Activated CD4-positive, alpha-beta T cell treated with anti-CD3 and anti-CD28 coated beads for 4 hours (primary cell): Measurements from ENCODE around the gene NKAPD1.
"Not testable (repeated sequence)": the region's sequence is repeated elsewhere in the genome, so short reads cannot be mapped to it uniquely, and the experiment has no call there.

Experiments used
- DNase-seq, 2 donors: peaks; one replicate each; pipeline ENCODE4 v3.0.0-alpha.2; 2020

The NKAPD1 gene

DNA sequence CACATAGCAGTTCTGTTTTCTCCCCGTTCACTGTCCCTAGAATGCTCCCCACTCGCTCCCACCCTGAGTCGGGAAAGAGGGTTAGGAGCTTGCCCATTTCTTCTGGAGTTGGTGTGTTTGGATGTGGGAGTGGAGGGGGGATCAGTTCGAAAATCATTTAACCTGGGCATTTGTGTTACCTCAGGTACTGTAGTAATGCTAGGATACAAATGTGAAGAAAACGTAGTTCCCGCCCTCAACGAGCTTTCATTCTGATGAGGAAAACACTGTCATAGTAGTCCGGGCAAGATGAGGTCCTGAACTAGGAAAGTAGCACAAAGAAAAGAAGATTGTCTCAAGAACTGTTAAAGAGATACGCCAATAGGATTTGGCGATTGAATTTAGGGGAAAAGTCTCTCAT is 13.1 kb downstream of the NKAPD1 start:
- DNase-seq, result no peak

DNA sequence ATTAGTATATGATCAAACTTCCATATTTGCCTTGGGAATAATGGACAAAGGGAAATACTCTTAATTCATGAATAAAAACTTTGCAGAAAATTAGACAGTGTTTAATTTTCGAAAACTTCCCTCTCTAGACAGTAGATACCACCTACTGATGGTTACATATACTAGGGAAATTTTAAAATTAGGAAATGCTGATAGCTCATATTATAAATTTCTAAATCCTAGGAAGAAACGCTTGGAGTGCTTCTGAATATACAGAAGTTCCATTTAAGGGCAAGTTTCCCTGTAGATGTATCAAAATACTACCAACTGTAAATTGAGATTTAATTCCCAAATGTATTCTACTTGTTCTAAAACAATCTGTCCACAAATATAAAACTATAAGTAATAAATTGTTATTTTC is 21.2 kb downstream of the NKAPD1 start:
- not testable (repeated sequence) for DNase-seq

DNA sequence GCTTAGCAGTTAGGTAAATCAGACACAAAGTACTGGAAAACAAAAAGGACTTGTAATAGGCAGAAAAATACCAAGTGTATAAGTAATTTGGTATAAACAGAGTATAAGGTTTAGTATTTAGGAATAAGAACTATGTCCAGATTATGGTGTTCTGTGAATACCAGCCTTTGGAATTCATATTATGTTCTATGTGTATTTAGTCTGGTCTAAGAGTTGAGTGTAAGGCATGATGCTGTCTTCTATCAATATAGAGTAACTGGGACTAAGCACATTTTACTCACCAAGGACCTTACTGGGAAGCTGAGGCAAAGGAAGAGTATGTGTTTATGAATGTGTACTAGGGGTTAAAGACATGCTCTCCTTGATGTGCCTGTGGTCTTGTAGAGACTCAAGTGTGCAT is 22.1 kb downstream of the NKAPD1 start:
- no peak for DNase-seq

DNA sequence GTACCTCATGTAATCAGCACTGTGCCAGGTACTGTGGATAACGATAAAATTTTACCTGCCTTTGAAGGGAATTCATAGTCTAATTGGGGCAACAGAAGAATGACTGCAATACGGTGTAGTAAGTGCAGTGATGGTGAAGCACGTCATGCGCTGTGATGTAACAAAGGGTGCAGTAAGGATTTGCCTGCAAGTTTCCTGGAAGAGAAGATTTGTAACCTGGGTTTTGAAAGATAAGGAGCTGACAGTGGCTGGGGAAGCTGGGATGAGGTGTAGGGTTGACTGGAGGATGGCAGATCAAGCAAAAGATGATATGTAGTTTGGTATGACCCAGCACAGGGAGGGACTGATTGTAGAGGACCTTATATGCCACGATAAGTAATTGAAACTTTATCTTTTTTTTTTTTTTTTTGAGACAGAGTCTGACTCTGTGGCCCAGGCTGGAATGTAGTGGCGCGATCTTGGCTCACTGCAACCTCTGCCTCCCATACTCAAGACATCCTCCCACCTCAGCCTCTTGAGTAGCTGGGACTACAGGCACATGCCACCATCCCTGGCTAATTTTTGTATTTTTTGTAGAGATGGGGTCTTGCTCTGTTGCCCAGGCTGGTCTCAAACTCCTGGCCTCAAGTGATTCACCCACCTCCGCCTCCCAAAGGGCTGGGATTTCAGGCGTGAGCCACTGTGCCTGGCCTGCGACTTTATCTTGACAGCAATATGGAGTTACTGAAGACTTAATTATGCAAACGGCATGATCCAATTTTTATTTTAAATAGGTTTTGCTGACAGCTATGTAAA is 23.8 kb downstream of the NKAPD1 start:
- no peak for DNase-seq

DNA sequence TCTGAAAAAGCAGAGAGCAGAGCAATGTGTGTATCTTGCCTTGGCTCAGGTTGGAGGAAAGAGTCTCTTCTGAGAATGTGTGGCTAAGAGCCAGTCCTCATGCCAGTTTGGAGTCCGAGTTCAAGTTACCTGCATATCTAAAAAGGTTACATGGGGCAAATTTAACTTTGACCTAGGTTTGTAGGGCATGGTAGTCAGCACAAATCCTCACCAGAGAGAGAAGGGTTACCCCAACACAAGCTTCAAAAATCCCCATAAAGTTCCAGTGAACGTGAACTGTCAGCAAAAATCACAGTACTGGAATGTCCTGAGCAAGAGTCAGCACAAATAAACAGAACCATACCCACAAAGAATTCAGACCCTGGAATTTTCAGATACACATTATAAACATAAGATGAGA is 26.4 kb downstream of the NKAPD1 start:
- DNase-seq, result no peak

DNA sequence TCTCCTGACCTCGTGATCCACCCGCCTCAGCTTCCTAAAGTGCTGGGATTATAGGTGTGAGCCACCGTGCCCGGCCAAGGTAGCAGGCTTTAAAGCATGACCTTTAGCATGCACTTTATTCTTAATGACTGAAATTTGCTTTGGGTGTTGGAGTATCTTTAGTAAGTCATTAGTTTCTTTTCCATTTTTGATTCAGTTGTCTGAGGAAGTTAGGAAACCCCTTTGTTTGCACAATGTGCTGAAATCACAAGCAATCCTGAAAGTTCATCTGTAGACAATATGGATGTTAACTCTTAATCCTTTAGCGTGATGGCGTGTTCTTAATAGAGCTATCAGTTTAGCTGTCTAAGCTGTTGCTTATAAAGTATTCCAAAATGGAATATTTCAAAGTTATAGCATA is 29.3 kb downstream of the NKAPD1 start:
- no peak for DNase-seq

DNA sequence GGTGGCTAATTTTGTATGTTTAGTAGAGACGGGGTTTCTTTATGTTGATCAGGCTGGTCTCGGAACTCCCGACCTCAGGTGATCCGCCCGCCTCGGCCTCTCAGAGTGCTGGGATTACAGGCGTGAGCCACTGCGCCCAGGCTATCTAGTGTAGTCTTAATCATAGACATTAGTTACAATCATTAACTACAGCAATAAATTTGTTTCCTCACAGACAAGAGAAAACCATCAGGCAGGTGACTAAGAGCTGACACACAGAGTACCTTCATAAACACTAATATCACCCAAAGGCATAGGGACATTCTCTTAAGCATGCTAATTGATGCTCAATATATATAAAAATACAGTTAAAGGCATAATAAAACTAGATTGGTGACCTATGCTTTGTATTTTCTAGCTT is 32.0 kb downstream of the NKAPD1 start:
- DNase-seq, result no peak

DNA sequence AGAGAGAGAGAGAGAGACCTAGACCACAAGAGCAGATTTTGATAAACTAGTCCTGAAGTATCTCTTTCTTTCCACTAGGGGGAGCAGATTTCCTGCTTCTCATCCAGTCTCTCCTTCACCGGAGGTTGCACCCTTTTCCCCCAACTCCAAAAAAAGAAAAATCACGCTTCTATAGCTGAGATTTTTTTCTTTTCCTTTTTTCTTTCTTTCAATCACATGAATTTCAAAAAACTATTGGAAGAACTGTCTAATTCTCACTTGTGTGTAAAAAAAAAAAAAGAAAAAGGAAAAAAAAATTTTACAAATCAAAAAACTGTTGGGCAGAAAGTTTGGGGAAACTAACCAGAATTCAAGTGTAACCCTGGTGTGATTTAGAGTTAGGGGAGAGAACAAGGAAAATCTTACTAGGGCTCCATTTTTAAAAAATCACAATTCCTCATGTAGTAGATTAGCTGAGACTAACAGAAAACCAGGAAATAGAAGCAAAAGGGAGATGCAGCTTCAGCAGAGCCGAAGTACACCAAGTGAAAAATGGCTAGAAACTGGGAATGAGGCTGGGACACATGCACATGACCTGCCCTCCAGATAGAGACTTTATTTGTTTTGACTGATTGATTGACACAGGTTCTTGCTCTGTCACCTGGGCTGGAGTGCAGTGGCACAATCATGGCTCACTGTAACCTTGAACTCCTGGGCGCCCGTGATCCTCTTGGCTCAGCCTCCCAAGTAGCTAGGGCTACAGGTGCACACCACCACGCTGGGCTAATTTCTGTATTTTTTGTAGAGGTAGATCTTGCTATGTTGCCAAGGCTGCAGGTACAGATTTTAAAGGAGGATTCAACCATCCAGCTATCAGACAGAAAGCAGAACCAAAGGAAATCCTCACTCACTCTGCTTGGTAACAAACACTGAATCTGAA is 39.7 kb downstream of the NKAPD1 start:
- DNase-seq, result no peak

DNA sequence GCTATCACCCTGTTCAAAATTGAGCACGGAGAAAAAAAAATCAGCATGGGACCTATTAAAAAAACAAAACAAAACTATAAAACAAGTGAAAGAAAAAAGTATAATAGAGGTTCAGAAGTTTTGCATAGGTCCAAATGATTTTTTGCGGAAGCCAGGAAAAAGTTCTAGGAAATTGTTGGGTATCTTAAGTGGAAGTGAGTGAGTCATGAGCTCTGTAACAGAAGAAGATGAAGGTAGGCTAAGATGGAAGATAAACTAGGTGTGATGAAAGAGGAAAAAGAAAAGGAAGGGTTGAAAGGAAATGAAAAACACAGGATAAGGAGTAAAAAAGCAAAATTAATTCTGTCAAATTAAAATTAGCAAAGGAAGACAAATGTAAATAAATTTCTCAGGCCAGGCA is 40.4 kb downstream of the NKAPD1 start:
- no peak for DNase-seq

DNA sequence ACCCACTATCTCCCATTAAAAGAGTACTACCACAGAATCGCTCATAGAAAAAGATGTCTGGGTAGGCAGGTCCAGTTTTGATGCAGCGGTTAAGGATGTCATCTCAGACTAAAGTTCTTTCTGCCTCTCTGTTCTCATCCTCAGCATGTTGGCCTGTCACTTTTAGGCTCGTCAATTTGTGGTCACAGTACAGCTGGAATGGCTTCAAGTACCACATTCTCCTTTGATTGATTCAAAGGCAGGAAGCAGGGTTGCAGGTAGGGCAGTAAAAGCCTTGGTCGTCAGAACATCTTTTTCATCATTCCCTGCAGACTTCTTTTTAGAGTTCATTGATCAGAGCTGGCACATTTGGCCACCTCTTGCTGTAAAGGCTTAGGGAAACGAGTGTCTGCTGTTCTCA is 41.3 kb downstream of the NKAPD1 start:
- no peak for DNase-seq

DNA sequence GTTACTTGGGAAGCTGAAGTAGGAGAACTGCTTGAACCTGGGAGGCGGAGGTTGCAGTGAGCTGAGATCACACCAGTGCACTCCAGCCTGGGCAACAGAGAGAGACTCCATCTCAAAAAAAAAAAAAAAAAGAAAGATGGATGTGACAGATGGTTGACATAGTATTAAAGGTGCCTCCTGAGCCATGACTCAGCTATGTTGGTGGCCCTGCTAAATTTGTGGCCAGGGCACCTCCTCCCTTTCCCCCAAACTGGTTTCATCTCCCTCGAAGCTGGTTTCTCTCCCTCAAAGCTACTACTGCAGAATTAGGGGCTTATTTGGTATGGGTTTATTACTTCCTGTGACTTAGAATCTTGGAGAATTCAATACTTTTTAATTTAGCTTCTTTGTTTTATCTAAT is 44.1 kb downstream of the NKAPD1 start:
- DNase-seq, result no peak

DNA sequence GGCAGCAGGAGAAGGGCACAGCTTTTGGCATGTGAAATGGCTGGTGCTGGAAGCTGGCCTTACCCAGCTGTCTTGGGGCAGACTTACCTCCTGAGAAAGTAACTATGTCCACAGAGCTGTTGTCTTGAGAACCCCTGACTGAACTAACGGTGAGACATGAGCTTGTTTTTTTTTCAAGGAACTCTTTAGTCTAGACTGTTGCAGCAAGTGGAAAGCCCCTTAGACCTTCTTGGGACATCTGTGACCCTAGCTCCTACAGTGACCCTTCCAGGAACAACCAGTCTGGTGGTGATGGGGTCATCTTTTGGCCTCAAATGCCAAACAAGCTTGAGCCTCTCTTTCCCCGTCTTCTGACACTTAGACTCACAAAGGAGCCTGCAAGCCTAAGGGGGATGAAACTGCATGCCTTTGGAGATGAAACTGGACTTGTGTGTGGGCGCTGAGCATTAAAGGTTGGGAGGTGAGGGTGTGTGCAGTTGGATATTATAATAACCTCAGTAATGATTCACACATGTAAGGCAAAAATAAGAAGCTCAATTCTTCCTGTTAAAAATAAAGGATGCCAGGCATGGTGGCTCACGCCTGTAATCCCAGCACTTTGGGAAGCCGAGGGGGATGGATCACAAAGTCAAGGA is 48.0 kb downstream of the NKAPD1 start:
- DNase-seq, result no peak

DNA sequence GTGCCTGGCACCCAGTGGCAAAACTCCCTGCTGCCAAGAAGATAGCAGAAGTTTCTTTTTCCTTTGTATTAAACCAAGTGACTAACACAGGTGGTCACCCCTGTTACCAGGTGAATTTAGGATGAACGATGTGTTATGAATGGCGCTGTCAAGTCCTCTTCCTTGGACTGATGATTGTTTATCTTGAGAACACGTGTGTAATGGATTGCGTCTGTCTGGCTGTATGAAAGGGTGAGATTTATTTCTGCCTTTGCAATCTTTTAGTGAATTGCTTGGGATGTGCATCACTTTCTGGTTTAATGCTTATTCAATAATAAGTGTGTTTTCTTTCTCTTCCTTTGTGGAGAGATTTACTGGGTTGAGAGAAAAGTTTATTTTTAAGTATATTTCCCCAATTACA is 49.0 kb downstream of the NKAPD1 start:
- no peak for DNase-seq

DNA sequence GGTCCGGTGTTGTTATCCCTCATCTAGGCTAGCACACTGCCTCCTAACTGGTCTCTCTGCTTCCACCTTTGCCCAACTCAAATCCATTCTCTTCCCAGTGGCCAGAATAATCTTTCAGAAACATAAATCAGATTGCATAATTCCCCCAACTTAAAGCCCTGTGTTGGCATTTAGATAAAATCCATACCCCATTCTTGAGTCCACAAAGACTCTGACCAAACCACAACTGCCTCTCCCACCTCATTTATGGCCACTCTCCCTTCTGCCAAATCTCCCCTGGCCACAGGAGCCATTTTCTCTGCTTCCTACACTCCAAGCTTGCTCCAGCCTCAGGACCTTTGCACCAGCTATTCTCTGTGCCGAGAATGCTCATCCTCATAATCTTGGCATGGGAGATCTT is 53.0 kb downstream of the NKAPD1 start:
- no peak for DNase-seq

DNA sequence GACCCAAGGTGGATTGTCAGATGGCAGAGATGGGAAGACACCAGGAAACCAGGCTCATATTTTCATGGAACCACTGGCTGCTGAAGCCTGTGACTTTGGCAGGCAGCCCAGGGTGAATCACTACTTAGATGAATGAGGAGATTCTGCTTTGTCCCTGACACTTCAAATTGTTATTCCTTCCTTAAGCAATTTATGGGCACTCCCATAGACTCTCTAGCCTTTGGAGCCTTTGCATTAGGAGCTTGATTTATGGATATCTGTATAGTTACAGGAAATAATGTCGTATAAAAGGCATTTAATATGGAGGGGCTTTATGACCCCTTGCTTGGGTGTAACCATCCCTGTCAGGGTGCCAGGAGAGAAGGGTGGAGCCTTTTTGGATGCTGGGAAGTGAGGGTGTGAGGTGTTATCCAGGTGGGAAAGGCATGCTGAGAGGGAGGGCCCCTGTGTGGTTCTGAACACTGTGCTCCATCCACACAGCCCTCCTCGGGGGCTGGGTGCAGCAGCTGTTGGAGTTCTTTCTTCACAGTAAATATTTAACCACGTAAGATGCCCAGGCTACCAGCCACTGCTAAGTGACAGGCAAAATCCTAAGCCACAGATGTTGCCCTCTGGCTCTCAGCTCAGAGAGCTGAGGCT is 54.5 kb downstream of the NKAPD1 start:
- no peak for DNase-seq

DNA sequence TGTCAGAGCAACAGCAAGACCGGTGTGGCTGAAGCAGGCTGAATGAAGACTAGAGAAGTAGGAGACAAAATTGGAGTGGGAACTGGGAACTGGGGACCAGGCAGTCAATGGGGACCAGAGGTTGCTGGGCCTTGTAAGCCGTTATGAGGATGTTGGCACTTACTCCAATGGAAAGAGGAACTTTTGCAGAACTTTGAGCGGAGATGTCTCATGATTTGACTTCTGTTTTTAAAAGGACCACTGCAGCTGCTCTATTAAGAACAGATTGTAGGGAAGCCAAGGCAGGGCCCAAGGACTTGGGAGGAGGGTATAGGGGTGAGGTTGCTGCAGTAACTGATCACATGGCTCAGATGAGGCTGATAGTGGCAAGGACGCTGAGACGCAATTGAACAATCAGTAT is 55.6 kb downstream of the NKAPD1 start:
- DNase-seq, result no peak

DNA sequence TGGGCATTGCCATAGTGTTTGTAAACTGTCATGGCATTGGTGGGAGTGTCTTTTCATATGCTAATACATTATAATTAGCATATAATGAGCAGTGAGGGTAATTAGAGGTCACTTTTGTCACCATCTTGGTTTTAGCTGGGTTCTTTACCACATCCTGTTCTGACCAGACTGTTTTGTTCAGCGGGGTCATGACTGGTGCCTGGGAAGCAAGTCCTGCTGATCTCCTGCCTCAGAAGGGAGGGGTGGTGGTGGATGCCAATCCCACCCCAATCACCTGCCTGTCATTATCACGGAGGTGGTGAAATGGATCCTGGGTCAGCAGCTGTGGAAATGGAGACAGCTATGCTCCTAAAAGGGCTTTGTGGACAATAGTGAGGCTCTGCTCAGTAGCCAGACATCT is 58.6 kb downstream of the NKAPD1 start:
- DNase-seq, result no peak

DNA sequence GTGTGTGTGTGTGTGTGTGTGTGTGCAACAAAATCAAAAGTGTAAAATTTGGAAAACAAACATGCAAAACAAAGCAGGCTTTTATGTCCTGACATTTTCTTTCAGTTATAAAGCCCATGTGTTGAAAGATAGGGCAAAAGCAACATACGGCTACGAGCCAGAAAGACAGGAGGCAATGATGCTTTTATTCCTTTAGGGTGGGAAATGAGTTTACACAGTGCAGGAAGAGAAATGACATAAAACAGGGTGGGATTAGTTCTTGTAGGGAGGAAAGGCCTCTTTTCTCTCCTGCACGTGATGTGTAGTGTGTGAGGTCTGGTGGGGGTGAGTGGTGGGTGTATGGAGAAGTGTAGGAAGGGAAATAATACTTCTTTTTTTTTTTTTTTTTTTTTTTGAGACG is 60.4 kb downstream of the NKAPD1 start:
- DNase-seq, result no peak
